ENCODE data around the gene LMAN2L.

The LMAN2L gene, protein sequence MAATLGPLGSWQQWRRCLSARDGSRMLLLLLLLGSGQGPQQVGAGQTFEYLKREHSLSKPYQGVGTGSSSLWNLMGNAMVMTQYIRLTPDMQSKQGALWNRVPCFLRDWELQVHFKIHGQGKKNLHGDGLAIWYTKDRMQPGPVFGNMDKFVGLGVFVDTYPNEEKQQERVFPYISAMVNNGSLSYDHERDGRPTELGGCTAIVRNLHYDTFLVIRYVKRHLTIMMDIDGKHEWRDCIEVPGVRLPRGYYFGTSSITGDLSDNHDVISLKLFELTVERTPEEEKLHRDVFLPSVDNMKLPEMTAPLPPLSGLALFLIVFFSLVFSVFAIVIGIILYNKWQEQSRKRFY

GRCh38 chr2:96739633-96740428, at the start of gene LMAN2L:
TSS of gene LMAN2L (minus strand) at chr2:96740064. CDS start at chr2:96740040, 24 bp downstream.
- DNase-seq (ENCODE audit: extremely low read depth in 1 of 2, low read depth in 1 of 2), result peak; percentile 87 to 91

GRCh38 chr2:96789245-96789617, 49.4 kb upstream of the LMAN2L start:
- no peak for DNase-seq (ENCODE audit: extremely low read depth in 1 of 2, low read depth in 1 of 2)

- no peak for DNase-seq (ENCODE audit: extremely low read depth in 1 of 2, low read depth in 1 of 2)
Measured at GRCh38 chr2:96788442-96789244, 48.8 kb upstream of the LMAN2L start.

DNA sequence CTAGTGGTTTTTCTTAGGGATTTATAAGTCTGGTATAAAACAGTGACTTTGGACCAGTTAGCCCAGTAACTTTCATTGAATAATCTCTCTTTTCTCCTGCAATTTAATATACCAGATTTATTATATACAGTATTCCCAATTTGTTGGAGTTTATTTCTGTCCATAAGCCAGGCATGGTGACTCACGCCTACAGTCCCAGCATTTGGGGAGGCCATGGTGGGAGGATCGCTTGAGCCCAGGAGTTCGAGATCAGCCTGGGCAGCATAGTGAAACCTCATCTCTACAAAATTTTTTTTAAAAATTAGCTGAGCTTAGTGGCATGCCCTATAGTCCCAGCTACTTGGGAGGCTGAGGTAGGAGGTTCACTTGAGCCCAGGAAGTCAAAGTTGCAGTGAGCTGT, 47.5 kb upstream of the LMAN2L start:
- no peak for DNase-seq (ENCODE audit: extremely low read depth in 1 of 2, low read depth in 1 of 2)

- no peak for DNase-seq (ENCODE audit: extremely low read depth in 1 of 2, low read depth in 1 of 2)
Measured at GRCh38 chr2:96783388-96783787, 43.5 kb upstream of the LMAN2L start.

GRCh38 chr2:96775160-96775559, 35.3 kb upstream of the LMAN2L start:
- no peak for DNase-seq (ENCODE audit: extremely low read depth in 1 of 2, low read depth in 1 of 2)

- DNase-seq (ENCODE audit: extremely low read depth in 1 of 2, low read depth in 1 of 2), result peak in 1 of 2 donors; percentile 9
Measured at GRCh38 chr2:96773922-96774321, 34.1 kb upstream of the LMAN2L start.

DNA sequence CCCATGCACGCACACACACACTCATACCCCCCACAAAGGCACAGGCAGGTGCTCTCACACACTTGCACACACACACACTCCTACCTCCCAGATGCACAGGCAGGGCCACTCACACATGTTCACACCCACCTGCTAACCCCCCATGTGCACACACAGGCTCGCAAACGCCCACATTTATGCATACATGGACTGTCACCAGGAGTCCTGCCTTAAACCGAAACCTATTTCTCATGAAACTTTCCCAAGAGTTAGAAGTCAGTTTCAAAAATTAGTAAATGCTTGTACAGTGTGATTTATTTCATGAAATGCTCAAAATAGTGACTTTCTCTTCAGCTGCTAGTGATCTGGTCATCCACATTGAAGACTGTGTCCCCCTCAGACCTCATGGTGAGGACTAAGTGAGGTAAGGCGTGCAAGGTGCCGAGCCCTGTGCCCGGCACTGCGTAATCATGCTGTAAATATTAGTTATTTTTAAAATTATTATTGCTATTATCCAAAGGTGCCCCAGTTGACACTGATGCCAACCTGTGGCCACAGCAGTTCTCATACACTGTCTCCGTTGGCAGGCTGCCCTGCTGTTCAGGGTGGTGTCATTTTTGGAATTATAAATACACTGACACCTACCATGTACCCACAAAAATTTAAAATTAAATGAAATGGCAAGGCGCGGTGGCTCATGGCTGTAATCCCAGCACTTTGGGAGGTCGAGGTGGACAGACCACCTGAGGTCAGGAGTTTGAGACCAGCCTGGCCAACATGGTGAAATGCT, 33.2 kb upstream of the LMAN2L start:
- no peak for DNase-seq (ENCODE audit: extremely low read depth in 1 of 2, low read depth in 1 of 2)

DNA sequence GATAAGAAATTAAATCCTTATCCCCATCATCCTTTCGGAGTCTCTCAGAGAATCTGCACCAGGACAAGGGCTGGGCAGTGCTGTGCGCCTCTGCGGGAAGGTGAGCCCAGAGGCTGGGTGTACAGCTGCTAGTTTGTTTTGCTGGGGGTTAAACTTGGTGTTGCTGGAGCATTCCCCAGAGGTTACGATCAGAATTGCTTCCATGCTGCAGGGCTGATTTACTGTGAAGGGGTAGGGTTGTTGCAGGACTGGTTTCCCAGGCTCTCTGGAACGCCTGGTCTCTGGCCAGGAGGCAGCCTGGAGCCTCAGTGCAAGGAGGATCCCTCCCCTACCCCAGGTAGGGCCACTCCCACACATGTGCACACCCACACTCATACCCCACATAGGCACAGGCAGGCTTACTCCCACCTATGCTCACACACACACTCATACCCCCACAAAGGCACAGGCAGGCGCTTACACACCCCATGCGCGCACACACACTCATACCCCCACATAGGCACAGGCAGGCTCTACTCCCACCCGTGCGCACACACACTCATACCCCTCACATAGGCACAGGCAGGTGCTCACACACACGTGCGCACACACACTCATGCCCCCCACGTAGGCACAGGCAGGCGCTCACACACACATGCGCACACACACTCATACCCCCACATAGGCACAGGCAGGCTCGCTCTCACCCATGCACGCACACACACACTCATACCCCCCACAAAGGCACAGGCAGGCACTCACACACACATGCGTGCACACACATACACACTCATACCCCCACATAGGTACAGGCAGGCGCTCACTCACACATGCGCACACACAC, 32.1 kb upstream of the LMAN2L start:
- no peak for DNase-seq (ENCODE audit: extremely low read depth in 1 of 2, low read depth in 1 of 2)

- no peak for DNase-seq (ENCODE audit: extremely low read depth in 1 of 2, low read depth in 1 of 2)
Measured at GRCh38 chr2:96770442-96771202, 30.8 kb upstream of the LMAN2L start.

DNA sequence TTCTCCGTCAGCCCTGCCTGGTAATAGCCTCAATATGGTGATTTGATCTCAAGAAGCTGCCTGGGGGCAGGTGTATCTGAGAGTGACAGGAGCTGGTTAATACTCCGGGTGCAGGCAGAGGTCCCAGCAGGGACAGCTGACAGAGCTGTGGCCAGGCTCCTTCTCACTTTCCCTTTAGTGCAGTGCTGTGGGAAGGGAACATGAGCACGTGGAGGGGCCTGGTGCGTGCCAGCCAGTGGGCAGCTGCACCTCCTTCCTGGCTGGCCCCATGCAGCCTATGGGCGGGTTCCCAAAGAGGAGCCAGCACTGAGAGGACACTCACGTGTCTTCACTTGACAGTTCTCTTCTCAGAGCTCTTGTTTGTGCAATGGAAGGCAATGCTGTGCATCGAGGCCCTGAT, 29.9 kb upstream of the LMAN2L start:
- no peak for DNase-seq (ENCODE audit: extremely low read depth in 1 of 2, low read depth in 1 of 2)

GRCh38 chr2:96768083-96768561, 28.3 kb upstream of the LMAN2L start:
- DNase-seq (ENCODE audit: extremely low read depth in 1 of 2, low read depth in 1 of 2), result no peak

DNA sequence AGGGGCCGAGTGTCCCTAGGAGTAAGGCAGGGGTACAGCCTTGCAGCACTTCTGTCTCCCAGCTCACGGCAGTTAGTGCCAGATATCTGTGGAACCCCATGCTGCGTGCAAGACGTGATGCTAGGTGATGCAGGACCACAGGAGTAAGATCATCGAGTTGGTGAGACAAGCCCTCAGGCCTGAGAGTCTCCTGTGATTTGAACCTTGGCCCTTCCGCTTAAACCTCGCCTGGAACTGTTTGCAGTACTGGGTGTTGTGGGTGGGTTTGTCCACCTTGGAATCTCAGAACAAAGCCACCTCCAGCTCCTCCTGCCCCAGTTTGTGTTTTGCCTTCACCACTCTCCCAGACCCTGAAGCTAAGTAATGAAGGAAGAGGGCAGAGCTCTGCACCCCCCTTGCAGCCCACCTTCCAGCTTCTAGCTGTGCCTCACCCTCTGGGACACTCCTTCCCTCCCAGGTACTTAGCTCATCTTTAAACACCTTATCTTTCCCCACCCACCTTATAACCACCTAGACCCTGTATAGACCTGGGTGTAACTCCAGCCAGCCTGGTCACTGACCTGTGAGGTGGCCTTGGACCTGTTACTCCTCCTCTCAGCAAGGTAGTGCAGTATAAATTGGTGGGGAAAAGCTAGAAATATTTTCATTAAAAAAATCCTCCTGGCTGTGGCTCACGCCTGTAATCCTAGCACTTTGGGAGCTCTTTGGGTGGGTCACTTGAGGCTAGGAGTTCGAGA, 27.4 kb upstream of the LMAN2L start:
- DNase-seq (ENCODE audit: extremely low read depth in 1 of 2, low read depth in 1 of 2), result no peak

DNA sequence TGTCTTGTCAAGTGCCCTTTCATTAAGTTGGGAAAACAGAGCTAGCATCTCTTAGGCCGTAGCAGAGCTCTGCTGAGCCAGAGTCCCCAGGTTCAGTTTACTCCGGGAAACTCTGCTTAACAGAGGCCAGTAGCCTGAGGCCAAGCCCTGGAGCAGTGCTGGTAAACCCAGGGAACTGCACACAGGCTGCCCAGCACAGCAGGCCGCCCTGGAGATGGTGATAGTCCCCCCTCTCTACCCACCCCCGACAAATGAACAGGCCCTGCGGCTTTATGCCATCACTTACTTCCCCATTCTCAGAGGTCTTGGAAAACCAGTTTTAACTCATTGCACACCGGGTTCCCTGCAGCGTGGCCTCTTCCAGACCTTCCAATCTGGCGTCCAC, 24.4 kb upstream of the LMAN2L start:
- no peak for DNase-seq (ENCODE audit: extremely low read depth in 1 of 2, low read depth in 1 of 2)

DNA sequence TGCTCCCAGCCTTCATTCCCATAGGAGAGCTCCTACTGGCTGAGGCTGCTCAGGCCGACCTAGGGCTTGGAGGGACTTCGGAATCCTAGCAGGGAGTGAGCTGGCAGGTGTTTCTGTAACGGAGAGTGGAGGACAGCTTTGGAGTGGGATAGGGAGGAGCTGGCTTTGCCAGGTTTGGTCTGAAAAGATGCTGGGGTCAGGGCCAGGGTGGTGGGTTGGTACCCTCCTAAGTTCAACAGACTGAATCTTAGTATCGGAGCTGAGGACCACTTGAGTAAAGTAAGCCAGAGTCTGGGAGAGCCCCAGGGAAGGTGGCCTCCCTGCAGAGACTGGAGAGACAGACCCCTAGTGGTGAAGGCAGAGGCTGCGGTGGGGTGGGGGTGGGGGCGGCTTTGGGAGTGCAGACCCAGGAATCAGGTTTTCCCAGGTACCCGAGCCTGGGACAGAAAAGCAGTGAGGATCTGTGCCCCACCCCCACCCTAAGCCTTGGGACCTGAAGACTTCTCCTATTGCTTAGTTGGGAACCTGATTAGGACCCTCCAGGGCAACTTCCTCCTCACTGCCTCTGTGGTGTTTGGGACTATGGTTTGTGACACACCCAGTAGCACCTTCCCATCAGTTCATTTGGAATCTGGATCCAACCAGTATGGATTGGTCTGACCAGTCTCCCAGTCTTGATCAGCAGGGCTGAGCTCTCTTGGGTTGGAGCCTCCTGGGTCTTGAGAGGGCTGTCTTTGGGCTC, 23.8 kb upstream of the LMAN2L start:
- no peak for DNase-seq (ENCODE audit: extremely low read depth in 1 of 2, low read depth in 1 of 2)

GRCh38 chr2:96762529-96763311, 22.9 kb upstream of the LMAN2L start:
- DNase-seq (ENCODE audit: extremely low read depth in 1 of 2, low read depth in 1 of 2), result no peak

All from activated CD8-positive, alpha-beta memory T cell treated with anti-CD3 and anti-CD28 coated beads for 1 hour (primary cell).